Activated CD8-positive, alpha-beta memory T cell treated with anti-CD3 and anti-CD28 coated beads, Interleukin-2, amount 10 ng/mL, durations not matched to agents 7 days and 5 days (primary cell): ENCODE measurements around the gene ULK3. TPM values are rescaled to one million over a fixed set of nuclear protein-coding genes. Genes with fewer than 3 reads are reported as not detected.
A peak's percentile ranks its signal among the peaks of the same experiment; 100 is the strongest.

Experiments used
- ATAC-seq: fragments of 150-1000 bp; cut with Tn5 transposase; one replicate; pipeline ENCODE4 v1.10.0; 2021; ENCODE audit warnings: moderate library complexity
- CTCF ChIA-PET: fragments of 350-600 bp; sonication (Branson Sonifier 250); formaldehyde crosslinking; loops from one replicate; lab custom pipeline; 2021; ENCODE audit warnings: antibody characterized with exemption; lab: Charles Lee
- DNase-seq: peaks from one replicate; pipeline ENCODE4 v3.0.0-alpha.2; 2020
- H3K27ac Mint-ChIP-seq: one replicate; pipeline ENCODE4 v1.8.0; 2021; ENCODE audit warnings: mild to moderate bottlenecking, mixed read lengths
- H3K27me3 Mint-ChIP-seq: one replicate; pipeline ENCODE4 v1.8.0; 2021; ENCODE audit warnings: mixed read lengths
- H3K36me3 Mint-ChIP-seq: one replicate; pipeline ENCODE4 v1.8.0; 2021; ENCODE audit warnings: mild to moderate bottlenecking, mixed read lengths
- H3K4me1 Mint-ChIP-seq: one replicate; pipeline ENCODE4 v1.8.0; 2021; ENCODE audit warnings: mixed read lengths
- H3K4me3 Mint-ChIP-seq: one replicate; pipeline ENCODE4 v1.8.0; 2021; ENCODE audit warnings: mild to moderate bottlenecking, moderate library complexity, mixed read lengths
- H3K9me3 Mint-ChIP-seq: one replicate; pipeline ENCODE4 v1.8.0; 2022; ENCODE audit warnings: low read depth, mixed read lengths
- total RNA-seq, 2 experiments: library from RNA; stranded (reverse); gene quantifications; one replicate each; pipeline ENCODE4 v1.2.3, GENCODE V29; 2021

Gene ULK3
- total RNA-seq, 2 experiments from 2014 or later = 48.5 to 58.6 TPM

DNA sequence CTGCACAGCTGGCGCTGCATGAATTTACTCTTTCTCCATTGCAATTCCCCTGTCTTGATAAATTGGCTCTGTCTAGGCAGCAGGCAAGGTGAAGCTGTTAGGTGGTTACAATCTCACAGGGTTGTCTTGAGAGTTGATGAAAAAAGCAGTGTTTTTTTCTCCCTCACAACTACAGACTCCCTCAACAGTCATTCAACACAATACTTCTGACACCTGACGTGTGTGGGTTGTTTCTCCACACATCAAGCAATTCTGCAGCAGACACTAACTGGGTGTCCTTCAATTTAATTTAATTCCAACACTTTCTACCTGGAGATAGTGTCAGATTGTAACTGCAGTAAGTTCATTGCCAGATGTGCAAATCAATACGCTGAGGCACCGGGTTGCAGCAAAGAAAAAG, 35.3 kb upstream of the ULK3 start:
- ATAC-seq = no peak
- no peaks in the 10 kb centered on the region for H3K27me3 Mint-ChIP-seq
- no peak for DNase-seq
- peaks cover 2% of the 10 kb centered on the region for H3K36me3 Mint-ChIP-seq
- CTCF ChIA-PET = interaction anchor here (1.8 kb wide), 1 partner anchor 23 kb away, joined by 4 read pairs; no protein-coding TSS in a partner anchor
- H3K4me3 Mint-ChIP-seq = no peak overlapping the region
- peaks cover 6% of the 10 kb centered on the region for H3K4me1 Mint-ChIP-seq
- H3K27ac Mint-ChIP-seq = no peak overlapping the region
- H3K9me3 Mint-ChIP-seq = peaks cover 5% of the 10 kb centered on the region

DNA sequence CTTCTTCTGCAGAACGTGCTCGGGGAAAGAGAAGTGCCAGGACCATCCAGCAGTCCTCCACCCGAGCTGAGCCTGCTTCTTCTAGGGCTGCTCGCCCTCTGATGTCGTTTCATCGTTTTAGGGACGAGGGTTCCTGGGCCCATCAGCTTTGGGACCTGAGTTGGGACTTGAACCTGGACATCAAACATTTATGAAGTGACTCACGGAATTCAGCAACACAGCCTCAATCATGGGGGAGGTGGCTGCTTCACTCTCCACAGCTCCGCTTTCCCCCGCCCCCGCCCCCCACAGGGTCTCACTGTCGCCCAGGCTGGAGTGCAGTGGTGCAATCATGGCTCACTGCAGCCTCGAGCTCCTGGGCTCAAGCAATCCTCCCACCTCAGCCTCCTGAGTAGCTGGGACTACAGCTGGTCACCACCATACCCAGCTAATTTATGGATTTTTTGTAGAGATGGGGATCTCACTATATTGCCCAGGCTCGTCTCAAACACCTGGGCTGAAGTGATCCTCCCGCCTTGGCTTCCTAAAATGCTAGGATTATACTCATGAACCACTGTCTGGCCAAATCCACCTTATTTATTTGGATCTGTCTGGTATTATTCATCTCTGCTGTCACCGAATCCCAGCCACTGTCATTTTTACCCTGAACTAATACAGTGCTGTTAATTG, 30.9 kb upstream of the ULK3 start:
- no peak for ATAC-seq
- peaks cover 21% of the 10 kb centered on the region for H3K36me3 Mint-ChIP-seq
- H3K4me3 Mint-ChIP-seq = peak overlapping the region; percentile 94
- CTCF ChIA-PET = interaction anchor here (0.7 to 6.0 kb wide), 5 partner anchors 26 to 105 kb away, joined by 3 to 67 read pairs (median 3); no protein-coding TSS in a partner anchor
- H3K9me3 Mint-ChIP-seq = no peaks in the 10 kb centered on the region
- peak overlapping the region; percentile 92 for H3K27ac Mint-ChIP-seq
- H3K4me1 Mint-ChIP-seq = peaks cover 39% of the 10 kb centered on the region
- no peaks in the 10 kb centered on the region for H3K27me3 Mint-ChIP-seq
- peak; percentile 50 for DNase-seq

DNA sequence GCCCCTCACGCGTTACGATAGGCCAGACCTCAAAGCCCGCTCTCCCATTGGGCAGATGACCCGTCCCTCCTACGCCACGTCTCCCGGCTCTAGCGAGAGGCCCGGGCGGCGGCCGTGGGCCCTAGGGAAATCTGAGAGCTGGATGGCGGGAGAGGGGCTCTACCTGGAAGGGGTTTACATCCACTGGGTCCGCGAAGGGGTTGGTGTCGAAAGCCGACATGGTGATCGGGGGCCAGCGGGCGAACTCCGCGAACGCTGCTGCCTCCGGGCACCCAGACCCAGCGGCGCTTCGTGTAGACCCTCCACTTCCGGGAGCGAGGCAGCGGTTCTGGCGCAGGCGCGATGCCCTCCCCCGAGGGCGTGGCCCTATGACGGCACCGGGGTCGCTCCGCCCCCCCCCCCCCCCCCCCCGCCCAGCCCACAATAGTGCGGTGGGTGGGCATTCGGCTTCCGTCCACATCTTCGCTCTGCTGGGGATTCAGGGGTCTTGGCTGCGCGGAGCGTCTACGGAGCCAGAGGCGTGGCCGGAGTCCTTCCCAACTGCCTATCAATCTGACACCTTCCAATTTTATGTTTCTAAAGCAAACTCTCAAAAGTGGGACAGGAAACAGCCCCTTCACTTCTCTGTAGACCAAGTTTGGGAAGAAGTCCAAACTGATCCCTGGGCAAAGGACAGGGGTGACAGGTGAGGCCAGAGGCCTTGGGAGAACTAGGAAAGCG, 30.2 kb upstream of the ULK3 start, which contains the start of gene SCAMP2:
SCAMP2 (minus strand) TSS at position 330 of the 720 bp plus-strand sequence; CDS start at position 220, 110 bp downstream.
- Mint-ChIP-seq H3K27me3 (no peaks in the 10 kb centered on the region), H3K27ac (peak within 1 kb of the TSS; percentile 94), H3K4me3 (peak within 1 kb of the TSS; percentile 94), H3K4me1 (peaks cover 46% of the 10 kb centered on the region), H3K36me3 (peaks cover 25% of the 10 kb centered on the region), H3K9me3 (no peaks in the 10 kb centered on the region)
- ATAC-seq (peak; percentile 93), DNase-seq (peak; percentile 97)
- CTCF ChIA-PET = interaction anchor here (0.6 to 6.0 kb wide), 6 partner anchors 21 to 105 kb away, joined by 3 to 67 read pairs (median 3); no protein-coding TSS in a partner anchor

DNA sequence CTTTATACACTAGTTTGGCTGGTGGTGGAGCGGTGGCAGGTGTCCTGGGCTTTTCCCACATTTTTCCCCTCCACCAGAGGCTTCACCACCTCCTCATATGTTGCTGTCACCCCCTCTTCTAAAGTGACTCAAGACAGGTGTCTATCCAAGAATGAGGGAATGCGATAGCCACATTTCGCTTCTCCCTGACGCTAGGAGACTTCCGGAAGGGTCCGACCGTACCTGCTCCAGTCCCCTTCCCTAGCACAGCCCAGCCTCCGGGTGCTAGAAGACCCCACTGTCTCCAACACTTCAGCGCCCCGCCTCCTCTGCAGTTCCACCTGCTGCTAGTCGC, 29.7 kb upstream of the ULK3 start:
- CTCF ChIA-PET = interaction anchor here (6.0 kb wide), 1 partner anchor 28 kb away, joined by 67 read pairs; no protein-coding TSS in a partner anchor
- Mint-ChIP-seq H3K9me3 (no peaks in the 10 kb centered on the region), H3K4me3 (peak overlapping the region; percentile 94), H3K27me3 (no peaks in the 10 kb centered on the region), H3K27ac (peak overlapping the region; percentile 94), H3K36me3 (peaks cover 30% of the 10 kb centered on the region), H3K4me1 (peaks cover 51% of the 10 kb centered on the region)
- DNase-seq (no peak), ATAC-seq (no peak)

DNA sequence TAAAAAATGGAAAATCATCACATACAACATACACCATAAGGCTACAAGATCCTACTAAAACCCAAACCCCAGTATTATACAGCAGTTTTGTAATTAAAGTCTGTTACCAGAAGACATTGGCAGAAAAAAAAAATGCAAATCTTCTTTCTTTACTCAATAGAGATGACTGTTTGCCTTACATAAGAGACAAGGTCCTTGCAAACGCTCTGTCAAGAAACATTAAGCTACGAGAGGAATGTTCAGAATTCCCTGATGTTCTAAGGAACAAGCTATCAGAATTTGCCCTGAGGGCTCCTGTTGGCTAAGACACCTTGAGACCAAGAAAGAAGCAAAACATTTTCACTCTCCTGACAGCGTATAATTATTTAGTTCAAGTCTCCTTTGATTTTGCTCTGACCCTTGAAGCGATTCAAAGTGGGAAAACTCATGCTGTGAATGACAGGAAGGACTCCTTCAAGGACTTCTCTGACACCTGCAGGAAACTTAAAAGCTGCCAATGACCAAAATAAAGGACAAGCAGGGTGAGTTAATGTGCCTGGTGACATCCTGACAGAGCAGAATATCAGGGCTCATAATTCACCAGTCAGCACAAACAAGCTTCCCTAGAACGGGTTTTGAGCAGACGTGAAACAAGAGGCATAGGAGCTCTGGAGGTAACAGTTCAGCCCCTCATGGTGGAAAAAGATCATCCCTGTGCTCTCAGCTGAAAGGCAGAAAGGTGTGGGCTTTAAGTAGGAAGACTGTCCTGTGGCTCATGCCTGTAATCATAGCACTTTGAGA, 27.7 kb upstream of the ULK3 start:
- Mint-ChIP-seq H3K4me3 (peak overlapping the region; percentile 94), H3K9me3 (no peaks in the 10 kb centered on the region), H3K27me3 (no peaks in the 10 kb centered on the region), H3K36me3 (peaks cover 45% of the 10 kb centered on the region), H3K27ac (peak overlapping the region; percentile 95), H3K4me1 (peaks cover 72% of the 10 kb centered on the region)
- no peak for DNase-seq
- ATAC-seq = no peak
- CTCF ChIA-PET = interaction anchor here (0.7 to 6.0 kb wide), 20 partner anchors 12 to 239 kb away, joined by 3 to 67 read pairs (median 6); partner anchors contain the start of genes MPI and ULK3

DNA sequence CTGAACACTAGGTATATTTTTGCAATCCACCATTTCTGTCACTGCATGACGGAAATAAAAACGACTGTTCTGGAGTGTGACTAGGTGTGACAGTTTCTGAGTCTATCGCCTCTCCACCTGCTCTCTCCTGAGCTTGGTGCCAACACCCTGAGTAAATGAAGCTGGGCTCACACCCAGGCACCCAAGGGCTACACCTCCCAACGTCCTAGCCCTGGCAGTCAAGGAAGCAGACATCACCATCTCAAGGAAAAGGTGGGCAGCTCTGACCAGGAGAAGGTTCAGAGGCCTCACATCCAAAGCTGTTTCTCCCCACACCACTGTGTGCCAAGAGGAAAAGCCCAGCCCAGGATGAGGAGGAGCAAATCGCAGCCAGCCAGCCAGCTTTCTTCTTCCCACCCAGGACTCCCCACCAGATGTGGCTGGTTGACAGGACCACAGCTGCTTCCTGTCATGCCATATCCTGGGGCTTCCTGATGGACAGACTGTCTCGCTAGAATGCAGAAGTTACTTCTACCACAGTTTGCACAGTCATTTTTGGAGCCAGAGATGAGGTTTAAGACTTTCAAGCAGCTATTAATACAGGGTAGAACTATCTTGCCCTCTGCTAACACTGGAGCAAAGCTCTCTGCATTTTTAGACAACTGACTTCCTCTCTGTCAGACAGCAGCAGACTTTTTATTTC, 26.9 kb upstream of the ULK3 start:
- DNase-seq (peak; percentile 90), ATAC-seq (peak; percentile 47)
- Mint-ChIP-seq H3K4me3 (peak overlapping the region; percentile 94), H3K4me1 (peaks cover 76% of the 10 kb centered on the region), H3K27ac (peak overlapping the region; percentile 95), H3K9me3 (no peaks in the 10 kb centered on the region), H3K27me3 (no peaks in the 10 kb centered on the region), H3K36me3 (peaks cover 48% of the 10 kb centered on the region)
- CTCF ChIA-PET = interaction anchor here (0.7 to 6.0 kb wide), 22 partner anchors 9 to 238 kb away, joined by 3 to 67 read pairs (median 5); partner anchors contain the start of genes MPI and ULK3

DNA sequence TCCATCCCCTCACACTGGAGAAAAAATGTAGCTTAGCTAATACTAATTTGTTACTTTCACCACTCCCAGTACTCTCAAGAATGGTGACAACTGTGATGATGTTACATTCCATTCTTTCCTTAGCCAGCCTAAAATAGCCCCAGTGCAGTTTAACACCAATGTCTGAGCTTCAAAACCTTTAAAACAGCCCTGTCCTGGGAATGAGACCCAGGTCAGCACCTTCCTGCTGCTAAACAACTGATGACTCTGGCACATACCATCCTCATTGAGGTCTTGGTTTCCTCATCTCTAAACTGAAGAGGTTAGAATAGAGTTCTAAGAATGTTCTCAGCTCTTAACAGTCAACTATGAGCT, 26.4 kb upstream of the ULK3 start:
- Mint-ChIP-seq H3K4me3 (peak overlapping the region; percentile 94), H3K27me3 (no peaks in the 10 kb centered on the region), H3K4me1 (peaks cover 79% of the 10 kb centered on the region), H3K9me3 (no peaks in the 10 kb centered on the region), H3K36me3 (peaks cover 52% of the 10 kb centered on the region), H3K27ac (peak overlapping the region; percentile 95)
- no peak for ATAC-seq
- no peak for DNase-seq
- CTCF ChIA-PET = interaction anchor here (0.9 to 6.0 kb wide), 18 partner anchors 8 to 237 kb away, joined by 3 to 67 read pairs (median 8); partner anchors contain the start of genes MPI and ULK3

DNA sequence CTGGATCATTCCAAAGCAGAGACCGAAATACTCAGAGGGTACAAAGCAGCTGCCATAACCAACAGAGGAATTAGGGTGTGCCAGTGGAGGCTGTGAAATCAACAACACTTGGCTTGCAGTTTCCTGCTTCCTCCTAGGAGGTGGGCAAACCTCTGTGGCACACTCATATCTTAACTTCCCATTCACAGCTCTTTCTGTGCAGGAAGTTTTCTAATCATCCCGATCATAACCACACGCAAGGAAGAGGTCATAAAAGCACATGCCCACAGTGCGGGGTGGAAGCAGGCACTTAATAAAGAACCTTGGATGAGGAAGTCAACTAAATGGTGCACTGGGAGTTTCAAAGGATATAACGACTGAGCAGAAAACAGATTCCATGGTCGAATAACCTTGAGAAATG, 25.1 kb upstream of the ULK3 start:
- Mint-ChIP-seq H3K27ac (peak overlapping the region; percentile 95), H3K4me3 (peak overlapping the region; percentile 18), H3K36me3 (peaks cover 58% of the 10 kb centered on the region), H3K4me1 (peaks cover 84% of the 10 kb centered on the region), H3K27me3 (no peaks in the 10 kb centered on the region), H3K9me3 (no peaks in the 10 kb centered on the region)
- CTCF ChIA-PET = interaction anchor here (0.7 to 3.4 kb wide), 7 partner anchors 9 to 39 kb away, joined by 3 to 19 read pairs (median 4); partner anchors contain the start of gene FAM219B
- DNase-seq (no peak), ATAC-seq (no peak)

DNA sequence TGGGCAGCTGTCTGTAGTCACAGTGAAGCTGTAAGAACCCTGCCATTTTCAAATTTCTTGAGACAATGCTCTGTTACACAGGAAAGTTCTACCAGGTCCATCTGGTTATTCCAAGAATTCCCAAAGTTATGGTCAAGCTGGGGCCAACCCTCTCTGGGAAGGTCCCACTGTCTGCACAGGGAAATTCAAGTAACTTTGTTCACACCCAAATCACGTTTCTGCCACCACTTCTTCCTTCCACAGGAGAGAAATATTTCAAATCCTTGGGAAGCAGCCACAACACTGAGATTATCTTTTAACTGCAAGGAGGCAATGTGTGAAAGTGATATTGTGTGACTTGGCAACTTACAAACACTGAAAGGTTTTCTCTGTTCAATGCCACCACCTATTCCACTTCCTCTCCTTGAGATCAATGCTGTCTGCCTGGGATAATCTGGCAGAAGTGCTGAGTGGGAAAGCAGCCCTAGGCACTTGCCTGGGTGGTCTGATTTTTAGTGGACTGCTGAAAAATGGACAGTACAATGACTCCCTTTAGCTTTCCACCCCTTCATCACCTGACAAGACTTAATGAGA, 24.6 kb upstream of the ULK3 start:
- Mint-ChIP-seq H3K9me3 (no peaks in the 10 kb centered on the region), H3K4me3 (peak overlapping the region; percentile 18), H3K36me3 (peaks cover 54% of the 10 kb centered on the region), H3K4me1 (peaks cover 81% of the 10 kb centered on the region), H3K27ac (peak overlapping the region; percentile 95), H3K27me3 (no peaks in the 10 kb centered on the region)
- DNase-seq = no peak
- CTCF ChIA-PET = interaction anchor here (0.7 to 2.7 kb wide), 4 partner anchors 9 to 34 kb away, joined by 3 to 19 read pairs (median 4); no protein-coding TSS in a partner anchor
- ATAC-seq = no peak

DNA sequence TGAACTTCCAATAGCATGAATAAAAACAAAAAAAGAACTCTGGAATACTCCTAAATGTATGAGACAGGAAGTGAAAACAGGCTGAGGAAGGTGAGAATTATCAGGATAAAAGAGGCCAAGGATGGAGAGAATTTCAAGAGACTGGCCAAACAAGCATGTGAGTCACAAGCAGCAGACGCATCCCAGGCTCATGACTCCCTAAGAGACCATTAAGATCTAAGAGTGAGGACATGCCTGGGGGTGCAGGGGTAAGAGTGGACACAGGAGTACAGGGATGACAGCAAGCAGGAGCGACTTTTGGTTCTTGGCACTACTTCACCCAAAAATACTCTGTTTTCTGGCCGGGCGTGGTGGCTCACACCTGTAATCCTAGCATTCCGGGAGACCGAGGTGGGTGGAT, 23.1 kb upstream of the ULK3 start:
- H3K36me3 Mint-ChIP-seq = peaks cover 51% of the 10 kb centered on the region
- H3K4me1 Mint-ChIP-seq = peaks cover 77% of the 10 kb centered on the region
- no peak for DNase-seq
- H3K27me3 Mint-ChIP-seq = no peaks in the 10 kb centered on the region
- H3K4me3 Mint-ChIP-seq = no peak overlapping the region
- peak overlapping the region; percentile 47 for H3K27ac Mint-ChIP-seq
- ATAC-seq = no peak
- no peaks in the 10 kb centered on the region for H3K9me3 Mint-ChIP-seq
- CTCF ChIA-PET = interaction anchor here (2.7 kb wide), 1 partner anchor 35 kb away, joined by 19 read pairs; no protein-coding TSS in a partner anchor

DNA sequence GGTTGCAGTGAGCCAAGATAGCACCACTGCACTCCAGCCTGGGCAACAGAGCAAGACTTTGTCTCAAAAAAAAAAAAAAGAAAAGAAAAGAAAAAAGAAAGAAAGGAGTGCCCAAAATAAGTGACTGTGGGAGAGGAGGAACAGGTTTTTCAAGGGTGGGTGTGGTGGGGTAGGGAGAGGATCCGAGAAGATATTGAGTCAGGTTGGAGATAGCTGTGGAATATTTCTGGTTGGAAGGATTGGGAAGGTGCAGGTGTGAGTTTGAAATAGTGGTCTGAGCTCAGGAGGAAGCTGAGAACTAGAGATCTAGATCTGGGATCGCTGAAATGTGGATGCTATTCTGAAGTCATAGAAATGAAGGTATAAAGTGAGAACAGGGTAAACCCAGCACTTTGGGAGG, 22.4 kb upstream of the ULK3 start:
- CTCF ChIA-PET = interaction anchor here (1.2 kb wide), 1 partner anchor 11 kb away, joined by 3 read pairs; no protein-coding TSS in a partner anchor
- Mint-ChIP-seq H3K27me3 (no peaks in the 10 kb centered on the region), H3K36me3 (peaks cover 47% of the 10 kb centered on the region), H3K27ac (peak overlapping the region; percentile 68), H3K4me3 (no peak overlapping the region), H3K9me3 (no peaks in the 10 kb centered on the region), H3K4me1 (peaks cover 70% of the 10 kb centered on the region)
- no peak for ATAC-seq
- DNase-seq = no peak

DNA sequence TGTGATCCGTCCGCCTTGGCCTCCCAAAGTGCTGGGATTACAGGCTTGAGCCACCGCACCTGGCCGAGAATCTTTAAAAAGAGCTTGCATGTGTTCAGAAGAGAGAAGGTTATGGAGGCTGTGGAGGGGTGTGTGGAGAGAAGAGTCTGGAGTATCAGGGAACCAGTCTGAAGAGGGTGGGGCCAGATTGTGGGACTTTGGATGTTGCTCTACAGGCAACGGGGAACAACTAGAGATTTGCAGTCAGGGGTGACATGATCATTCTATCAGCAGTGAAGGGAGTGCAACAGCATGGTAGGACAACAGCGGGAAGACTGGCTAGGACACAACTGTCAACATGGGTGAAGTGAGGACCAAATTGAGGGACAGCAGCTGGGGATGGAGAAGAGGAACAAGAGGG, 21.3 kb upstream of the ULK3 start:
- Mint-ChIP-seq H3K4me1 (peaks cover 66% of the 10 kb centered on the region), H3K9me3 (no peaks in the 10 kb centered on the region), H3K27me3 (no peaks in the 10 kb centered on the region), H3K4me3 (no peak overlapping the region), H3K36me3 (peaks cover 40% of the 10 kb centered on the region), H3K27ac (peak overlapping the region; percentile 76)
- CTCF ChIA-PET = interaction anchor here (0.8 to 1.5 kb wide), 4 partner anchors 30 to 95 kb away, joined by 3 to 4 read pairs (median 3); no protein-coding TSS in a partner anchor
- ATAC-seq (no peak), DNase-seq (no peak)
